ENCODE results near the gene DGKD.

Gene DGKD

DNA sequence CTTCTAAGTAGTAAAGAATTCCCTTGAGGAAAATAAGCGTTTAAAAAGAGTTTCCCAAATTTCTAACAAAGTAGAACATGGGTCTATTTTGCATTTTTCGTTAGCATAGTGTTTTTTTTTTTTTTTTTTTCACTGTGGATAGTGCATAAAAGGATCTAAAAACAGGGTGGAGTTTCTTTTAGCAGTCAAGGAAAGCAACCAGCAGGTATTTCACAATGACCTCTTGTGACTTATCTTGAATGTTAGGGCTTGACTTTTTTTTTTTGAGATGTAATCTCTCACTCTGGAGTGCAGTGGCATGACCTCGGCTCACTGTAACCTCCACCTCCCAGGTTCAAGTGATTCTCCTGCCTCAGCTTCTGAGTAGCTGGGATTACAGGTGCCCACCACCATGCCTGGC lies 14.9 kb upstream of the DGKD start:
- DNase-seq, result no peak

DNA sequence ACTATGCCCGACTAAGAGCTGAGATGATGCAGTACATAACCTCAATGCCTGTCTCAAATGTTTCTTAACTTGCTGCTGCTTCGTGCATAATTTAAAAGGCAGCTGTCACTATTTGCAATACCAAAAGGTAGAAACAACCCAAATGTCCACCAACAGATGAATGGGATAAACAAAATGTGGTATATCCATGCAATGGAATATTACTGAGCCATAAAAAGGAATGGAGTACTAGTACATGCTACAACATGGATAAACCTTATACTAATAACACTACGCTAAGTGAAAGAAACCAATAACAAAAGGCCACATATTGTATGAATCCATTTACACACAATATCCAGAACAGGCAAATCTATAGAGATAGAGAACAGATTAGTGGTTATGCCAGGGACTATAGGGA lies 13.0 kb upstream of the DGKD start:
- DNase-seq, result no peak

DNA sequence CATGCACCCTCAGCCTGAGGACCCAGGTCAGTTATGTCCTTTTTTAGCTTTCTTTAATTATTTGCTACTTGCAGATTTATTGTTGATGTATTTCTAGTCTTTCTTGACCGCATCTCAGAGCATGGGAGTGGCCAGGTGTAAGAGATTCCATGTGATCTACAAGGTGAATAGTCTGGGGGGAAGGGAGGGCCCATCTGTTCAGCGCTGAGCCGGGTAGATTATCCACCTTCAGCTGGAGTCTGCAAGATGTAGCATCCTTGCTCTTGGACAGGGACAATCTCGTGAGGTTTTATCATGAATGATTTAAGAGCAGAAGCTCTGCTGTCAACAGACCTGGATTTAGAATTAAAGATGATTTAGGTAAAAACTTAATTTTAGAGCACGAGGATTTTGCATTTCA lies 12.0 kb upstream of the DGKD start:
- DNase-seq, result no peak

DNA sequence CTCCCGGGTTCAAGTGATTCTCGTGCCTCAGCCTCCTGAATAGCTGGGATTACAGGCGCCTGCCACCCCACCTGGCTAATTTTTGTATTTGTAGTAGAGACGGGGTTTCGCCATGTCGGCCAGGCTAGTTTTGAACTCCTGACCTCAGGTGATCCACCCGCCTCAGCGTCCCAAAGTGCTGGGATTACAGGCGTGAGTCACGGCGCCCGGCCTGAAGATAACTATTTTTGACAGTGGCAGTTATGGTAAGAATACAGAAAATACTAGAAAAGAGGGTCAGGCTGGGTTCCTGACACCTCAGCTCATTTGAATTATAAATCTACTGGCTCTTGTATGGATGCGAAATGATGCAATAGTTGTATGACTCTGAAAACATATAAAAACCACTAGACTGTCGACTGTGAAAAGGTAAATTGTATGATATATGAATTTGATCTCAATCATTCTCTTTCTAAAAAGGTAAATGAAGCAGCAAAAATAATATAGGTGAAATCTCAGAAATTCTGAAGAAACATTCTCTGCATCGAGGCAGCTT lies 11.1 kb upstream of the DGKD start:
- DNase-seq, result no peak

DNA sequence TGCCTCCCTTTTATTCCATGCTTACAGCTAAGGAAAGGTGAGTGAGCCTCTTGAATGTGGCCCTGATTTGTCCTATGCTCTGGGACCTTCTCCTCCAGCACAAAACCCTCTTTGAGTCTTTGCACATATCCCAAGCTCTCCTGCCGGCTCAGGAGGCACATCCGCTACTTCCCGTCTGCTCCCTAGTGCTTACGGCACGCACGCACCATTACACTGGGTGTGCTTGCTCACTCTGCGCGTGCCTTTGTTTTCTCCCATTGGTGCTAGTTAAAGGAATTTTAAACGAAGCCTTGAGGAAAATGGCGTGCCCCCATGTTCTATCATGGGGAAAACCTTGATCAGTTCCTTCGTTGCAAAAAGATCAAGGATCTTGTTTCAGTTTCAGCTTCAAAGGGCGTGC lies 7.9 kb upstream of the DGKD start:
- DNase-seq, result no peak

DNA sequence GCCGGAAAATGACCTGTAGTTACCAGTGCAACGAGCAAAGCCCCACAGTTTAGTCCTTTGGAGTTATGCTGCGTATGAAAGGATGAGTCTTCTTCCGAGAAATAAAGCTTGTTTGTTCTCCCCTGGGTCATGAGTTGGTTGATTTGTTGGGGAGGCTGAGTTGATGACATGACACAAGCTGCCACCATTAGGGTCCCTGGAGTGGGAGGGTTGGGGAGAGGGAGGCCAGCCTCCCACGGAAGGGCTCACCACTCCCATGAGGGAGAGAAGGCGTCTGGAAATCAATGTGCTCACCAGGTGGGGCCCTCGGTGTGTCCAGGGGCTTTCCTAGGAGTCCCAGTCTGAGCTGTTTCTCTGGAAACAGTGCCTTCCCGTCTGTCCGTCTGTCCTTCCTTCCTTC lies 7.4 kb upstream of the DGKD start:
- DNase-seq, result no peak

DNA sequence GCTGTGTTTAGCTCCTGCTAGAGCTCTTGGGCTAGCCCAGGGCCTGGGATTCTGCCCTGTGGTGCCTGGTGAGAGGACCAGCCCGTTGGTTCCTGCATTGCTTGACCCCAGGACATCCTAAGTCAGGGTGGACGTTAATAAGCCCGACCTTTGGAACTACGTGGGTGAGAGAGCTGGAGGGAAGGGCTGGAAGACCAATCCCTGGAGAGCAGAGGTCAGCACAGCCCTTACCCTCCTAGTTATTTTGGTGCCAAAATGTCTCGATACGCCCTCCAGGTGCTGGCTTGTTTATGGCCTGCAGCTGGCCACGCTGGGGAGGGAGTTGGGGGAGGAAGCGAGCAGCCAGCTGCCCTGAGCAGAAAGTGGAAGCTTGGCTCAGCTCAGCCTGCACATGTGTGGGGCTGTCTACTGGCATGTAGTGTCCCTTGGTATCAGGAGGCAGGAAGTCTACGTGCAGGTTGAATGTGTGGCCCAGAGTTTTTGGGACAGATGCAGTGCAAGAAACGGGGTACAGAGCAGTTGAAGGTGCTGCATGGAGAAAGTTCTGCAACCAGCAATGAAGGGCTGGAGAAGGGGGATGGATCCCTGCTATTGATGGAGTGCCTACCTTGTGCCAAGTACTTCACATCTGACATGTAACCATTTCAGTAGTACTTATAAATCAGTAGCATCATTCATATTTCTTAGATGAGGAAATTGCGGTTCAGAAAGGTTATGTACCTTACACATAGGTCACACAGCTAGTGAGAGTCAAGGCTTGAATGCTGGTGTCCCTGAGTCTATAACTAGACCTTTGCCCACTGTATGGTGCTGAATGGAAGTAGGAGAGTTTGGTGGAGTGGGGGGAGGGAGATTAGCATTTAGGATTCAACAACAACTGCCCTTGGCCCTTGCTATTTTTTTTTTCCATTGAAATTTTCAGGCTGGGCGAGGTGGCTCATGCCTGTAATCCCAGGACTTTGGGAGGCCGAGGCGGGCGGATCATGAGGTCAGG lies 5.0 kb upstream of the DGKD start:
- DNase-seq, result no peak

DNA sequence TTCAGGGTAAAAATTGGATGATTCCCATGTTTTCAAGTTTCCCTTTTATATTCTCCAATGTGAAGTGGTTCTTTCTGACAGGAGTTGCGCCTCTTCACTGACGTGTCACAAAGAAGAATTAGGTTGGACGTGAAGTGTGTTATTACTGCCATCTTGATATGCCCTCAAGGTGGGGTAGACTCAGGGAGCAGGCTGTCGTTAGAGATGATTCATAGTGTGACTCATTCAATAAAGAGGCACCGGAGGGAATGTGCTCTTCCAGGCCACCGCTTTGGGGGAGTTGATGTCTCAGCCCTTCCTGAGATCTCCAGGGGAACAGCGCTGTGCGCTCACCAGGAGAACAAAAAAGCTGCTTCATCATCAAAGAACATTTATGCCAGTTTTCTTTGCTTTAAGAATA lies 3.6 kb upstream of the DGKD start:
- peak; percentile 95 for DNase-seq

DNA sequence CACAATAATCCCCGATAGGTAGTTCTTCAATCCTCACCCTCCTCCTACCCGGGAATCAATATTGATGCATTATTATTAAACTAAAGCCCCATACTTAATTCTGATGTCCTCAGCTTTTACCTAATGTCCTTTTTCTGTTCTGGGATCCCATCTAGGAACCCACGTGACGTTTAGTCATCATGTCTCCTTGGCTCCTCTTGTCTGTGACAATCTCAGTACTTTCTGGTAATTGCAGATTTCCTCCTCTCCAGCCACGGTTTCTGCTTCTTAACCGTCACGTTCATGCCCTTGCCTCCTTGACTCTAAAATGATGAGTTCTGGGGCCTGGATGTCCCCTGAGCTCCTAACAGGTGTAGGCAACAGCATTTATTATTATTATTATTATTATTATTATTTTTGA lies 2.9 kb upstream of the DGKD start:
- DNase-seq, result no peak

DNA sequence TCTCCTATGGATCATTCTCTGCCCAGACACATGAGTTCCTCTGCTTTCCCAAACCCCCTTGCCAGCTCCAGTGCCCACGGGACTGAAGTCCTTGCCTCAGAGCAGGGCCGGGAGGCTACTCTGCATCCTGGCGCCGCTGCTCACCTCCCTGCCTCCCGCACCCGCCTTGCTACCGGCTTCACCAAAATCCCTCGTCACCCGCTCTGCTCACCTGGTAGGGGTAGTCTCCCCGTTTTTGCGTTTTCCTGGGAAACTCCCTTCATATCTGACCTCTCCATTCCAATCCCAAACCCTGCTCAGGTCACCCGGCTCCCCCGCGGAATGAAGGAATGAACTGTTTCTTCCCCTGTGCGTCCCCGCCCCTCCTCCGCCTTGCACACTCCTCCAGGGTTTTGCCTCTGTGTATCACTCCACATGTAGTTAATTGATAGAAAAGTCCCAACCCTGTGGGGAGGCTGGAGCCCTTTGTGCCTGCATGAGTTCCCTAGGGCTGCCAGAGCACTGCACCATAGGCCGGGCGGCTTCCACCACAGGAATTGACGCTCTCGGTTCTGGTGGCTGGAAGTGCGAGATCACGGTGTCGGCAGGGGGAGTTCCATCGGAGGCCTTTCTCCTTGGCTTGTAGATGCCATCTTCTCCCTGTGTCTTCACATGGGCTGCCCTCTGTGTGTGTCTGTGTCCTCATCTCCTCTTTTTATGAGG lies 2.0 kb upstream of the DGKD start:
- DNase-seq, result no peak

DNA sequence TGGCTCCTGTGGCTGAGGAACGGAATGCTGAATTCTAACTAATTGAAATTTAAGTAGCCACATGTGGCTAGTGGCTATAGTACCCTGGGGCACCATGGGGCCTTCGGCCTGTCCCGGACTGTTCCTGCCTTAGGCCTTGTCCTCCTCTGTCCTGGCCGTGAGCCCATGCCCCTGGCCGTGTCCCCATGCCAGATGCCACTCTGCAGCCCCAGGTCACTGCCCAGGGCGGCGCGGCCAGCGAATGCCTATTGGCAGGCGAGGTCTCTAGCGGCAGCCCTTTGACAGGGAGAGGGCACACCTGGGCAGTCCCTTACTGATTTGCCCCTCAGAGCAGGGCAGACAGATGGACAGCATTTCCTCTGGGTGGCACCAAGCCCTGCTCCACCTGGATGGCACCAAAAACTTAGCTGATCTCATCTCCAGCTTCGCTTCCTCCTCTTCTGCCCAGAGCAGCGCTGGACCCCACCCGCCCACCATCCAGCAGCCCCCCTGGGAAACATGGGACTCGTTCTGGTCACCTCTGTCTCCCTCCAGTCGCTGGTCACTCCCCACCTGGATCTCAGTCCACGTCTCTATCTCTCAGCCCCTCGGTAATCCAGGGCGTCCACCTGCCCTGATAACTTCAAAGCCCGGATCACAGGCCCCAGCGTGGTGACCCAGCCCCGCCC lies 1.1 kb upstream of the DGKD start:
- no peak for DNase-seq

DNA sequence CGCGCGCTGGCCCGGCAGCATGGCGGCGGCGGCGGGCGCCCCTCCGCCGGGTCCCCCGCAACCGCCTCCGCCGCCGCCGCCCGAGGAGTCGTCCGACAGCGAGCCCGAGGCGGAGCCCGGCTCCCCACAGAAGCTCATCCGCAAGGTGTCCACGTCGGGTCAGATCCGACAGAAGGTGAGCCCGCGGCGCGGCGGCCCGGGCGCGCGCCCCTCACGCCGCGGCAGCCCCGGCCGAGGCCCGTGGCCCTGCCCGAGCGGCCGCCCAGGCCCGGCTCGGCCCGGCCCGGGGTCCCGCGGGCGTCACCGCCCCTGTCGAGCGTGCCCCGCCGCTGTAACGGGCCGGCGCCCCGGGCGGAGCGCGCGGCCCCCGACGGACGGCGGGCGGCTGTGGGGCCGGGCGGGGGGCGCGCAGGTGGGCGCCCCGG lies 218 bp downstream of the DGKD start:
- no peak for DNase-seq

DNA sequence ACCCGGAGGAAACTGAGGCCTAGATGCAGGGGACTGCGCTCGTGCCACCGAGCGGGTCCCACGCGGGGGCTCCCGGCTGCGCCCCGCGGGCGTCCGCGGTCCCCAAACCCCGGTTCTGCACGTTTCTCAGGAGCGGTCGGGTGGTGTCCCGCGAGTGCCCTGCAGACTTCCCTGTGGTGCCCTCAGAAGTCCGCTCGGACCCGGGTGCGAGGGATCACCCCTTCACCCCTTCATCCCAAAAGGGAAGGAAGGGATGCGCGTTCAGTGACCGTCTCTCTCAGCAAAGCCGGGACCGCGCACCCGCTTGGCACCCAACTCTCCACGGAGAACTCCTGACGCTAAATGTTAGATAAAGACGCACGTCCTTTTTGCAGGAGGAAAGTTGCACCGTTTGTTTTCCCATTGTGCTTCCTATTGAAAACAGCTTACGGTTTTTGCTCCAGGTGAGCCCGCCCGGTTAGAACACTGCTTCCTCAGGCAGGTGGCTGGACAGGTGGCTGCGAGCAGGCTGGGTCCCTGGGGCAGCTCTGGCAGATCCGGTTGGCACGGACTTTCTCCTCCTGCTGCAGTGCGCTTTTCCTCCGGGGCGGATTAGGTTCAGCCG lies 779 bp downstream of the DGKD start:
- DNase-seq, result no peak

DNA sequence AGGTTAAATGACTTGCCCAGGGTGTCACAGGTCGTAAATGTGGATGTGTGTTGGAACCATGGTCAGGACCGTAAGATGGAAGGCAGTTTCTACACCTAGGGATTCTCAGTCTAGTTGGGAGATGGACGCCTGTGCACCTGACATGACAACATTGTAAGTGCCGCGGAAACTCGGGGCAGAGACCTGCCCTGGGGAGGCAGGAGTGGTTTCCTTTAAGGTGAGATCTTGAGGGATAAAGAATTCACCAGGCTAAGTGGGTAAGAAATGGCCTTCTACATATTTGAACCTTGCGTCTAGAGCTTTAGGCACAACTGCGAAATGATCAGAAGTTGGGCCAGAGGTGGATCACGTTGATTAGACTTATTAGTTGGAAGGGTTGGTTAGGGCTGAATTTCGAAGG lies 1.6 kb downstream of the DGKD start:
- DNase-seq, result no peak

DNA sequence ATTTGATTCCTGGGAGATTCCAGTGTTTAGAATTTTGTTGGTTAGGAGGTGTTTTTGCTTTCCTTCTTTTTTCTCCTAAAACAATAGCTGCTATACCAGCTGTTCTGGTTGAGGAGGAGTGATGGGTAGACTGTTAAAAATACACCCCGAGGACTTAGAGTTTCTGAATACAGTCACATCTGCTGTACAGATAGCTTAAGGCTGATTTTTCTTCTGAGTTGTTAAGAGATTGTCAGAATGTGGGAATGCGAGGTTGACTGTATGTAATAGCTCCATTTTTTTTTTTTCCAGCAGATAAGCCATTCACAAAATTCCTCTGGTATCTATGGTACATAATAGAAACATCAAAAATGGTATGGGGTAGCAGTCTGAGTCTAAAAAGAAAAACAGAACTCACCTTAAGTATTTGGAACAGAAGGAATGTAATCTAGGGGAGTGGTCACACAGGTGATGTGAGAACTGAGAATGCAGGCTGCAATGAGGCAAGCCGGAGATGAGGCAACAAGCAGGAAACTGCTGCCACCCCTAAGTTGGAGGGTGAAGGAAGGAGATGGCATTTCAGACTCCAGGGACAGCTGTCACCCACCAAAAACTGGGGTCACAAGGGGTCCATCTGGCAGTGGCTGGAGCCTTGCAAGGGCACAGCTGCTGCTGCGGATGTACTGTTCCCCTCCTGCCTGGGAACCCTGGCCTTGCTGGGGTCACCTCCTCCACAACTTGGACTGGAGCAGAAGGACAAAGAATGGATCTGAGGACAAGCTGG lies 2.4 kb downstream of the DGKD start:
- peak; percentile 36 for DNase-seq

DNA sequence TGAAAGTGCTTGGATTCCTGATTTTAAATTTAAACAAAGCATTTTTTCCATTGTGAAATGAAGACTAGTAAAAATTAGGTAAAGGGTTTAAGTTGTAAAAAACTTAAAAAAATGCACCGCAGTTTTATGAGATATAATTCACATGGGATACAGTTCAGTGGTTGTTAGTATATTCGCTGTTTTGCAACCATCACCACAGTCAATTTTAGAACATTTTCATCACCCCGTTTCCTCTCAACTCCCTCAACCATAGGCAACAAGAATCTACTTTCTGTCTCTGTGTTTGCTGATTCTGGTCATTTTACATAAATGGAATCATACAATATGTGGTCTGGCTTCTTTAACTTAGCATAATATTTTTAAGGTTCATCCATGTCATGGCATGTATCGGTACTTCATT lies 4.0 kb downstream of the DGKD start:
- DNase-seq, result no peak

DNA sequence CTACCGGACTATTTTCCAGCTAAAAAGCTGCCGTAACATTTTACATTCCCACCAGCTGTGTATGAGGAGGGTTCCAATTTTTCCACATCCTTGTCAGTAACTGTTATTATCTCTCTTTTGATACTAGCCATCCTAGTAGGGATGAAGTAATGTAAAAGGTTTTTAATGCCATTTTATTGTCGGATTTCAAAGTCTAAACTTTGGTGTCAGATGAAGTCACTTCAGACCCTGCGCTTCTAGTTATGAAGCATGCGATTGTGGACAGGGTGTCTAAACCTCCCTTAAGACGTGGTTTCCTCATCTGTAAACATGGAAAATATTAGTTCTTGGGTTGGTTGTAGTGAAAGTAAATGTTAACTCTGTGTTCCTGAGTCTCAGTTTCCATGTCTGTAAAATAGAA lies 4.7 kb downstream of the DGKD start:
- DNase-seq, result no peak

DNA sequence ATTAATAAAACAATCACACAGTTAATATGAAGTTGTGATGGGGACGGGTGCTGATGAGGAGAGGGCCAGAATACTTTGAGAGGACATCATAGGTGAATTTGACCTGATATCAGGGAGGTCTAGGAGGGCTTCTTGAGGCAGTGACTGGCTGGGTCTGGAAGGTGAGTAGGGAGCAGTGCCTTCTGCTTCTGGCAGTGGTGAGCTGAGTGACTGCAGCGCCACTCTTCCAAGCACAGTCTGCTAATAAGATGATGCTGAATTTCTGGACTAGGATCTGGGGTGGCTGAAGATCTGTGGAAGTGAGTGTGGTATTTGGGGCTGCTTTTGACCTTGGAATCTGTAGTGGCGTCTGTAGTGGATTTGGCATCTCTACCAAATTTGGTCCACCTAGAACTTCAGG lies 5.5 kb downstream of the DGKD start:
- DNase-seq, result no peak

DNA sequence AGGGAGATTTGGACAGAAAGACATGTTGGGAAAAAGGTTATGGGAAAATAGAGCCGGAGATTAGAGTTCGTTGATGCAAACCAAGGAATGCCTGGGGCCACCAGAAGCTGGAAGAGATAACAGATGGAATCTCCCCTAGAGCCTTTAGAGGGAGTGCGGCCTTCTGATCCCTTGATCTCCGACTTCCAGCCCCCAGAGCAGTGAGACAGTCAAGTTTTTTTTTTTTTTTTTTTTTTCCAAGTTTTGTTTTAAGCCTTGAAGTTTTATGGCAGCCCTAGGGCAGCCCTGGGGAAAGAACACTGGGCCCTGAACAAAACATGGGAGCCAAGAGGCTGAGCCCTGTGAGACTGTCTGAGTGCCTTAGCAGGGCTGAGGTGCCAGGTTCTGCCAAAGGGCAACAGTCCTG lies 6.5 kb downstream of the DGKD start:
- DNase-seq, result peak; percentile 29

DNA sequence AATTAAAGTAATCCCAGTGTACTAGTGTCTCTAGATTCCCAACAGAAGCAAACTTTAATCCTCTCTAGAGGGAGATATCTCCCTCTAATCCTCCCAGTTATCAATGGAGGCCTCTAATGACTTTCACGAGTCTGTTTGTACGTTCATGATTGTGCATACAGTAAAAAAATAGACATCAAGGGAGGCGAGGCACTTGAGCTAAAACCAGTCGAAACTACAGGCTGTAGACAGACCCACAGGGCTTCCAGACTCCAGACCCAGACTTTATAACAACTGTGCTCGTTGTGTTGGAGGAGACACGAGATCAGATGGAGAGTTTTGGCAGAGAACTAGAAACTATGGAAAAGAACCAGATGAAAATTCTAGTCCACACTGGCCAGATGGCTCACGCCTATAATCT lies 7.0 kb downstream of the DGKD start:
- no peak for DNase-seq

DNA sequence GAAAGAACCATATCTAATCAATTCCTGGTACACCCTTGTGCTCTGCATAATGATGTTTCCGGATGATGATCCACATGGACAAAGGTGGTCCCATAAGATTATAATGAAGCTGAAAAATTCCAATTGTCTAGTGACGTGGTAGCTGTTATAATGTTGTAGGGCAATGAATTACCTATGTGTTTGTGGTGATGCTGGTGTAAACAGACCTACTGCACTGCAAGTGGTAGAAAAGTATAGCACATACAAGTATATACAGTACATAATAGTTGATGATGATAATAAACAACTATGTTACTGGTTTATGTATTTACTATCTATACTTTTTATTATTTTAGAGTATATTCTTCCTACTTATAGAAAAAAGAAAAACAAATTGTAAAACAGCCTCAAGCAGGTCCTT lies 8.4 kb downstream of the DGKD start:
- no peak for DNase-seq

DNA sequence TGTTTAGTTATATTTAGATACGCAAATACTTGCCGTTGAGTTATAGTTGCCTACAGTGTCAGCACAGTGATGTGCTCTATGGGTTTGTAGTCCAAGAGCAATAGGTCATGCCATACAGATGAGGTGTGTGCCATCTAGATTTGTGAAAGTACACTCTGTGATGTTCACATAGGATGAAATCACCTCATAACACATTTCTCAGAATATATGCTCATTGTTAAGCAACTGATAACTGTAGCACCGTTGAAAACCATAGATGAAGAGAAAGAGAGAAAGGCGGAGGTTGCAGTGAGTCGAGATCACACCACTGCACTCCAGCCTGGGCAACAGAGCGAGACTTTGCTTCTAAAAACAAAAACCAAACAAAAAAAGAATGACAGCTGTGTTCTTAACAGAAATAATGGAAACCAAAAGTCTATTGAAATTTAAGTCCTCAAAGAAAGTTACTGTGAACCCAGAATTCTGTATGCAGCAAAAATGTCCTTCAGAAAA lies 9.5 kb downstream of the DGKD start:
- no peak for DNase-seq
